Measurements from ENCODE around the gene CRB3.

DNA sequence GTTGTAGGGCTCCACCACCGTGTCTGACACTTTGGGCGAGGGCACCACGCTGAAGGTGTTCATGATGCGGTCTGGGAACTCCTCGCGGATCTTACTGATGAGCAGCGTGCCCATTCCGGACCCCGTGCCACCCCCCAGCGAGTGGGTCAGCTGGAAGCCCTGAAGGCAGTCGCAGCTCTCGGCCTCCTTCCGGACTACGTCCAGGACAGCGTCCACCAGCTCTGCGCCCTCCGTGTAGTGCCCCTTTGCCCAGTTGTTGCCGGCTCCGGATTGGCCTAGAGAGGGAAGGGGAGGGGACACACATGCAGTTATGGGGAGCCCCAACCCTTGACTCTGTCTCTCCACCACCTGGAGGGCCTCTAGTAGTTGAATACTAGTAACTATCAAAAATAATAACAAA, 31.9 kb downstream of the CRB3 start:
- TF ChIP-seq, protein P1, sequence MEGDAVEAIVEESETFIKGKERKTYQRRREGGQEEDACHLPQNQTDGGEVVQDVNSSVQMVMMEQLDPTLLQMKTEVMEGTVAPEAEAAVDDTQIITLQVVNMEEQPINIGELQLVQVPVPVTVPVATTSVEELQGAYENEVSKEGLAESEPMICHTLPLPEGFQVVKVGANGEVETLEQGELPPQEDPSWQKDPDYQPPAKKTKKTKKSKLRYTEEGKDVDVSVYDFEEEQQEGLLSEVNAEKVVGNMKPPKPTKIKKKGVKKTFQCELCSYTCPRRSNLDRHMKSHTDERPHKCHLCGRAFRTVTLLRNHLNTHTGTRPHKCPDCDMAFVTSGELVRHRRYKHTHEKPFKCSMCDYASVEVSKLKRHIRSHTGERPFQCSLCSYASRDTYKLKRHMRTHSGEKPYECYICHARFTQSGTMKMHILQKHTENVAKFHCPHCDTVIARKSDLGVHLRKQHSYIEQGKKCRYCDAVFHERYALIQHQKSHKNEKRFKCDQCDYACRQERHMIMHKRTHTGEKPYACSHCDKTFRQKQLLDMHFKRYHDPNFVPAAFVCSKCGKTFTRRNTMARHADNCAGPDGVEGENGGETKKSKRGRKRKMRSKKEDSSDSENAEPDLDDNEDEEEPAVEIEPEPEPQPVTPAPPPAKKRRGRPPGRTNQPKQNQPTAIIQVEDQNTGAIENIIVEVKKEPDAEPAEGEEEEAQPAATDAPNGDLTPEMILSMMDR (IDR thresholded peaks at IDR 0.05; ENCODE audit: low read length): no peak
- TF ChIP-seq EZH2 (optimal IDR thresholded peaks at IDR 0.05; ENCODE audit: low read depth, low read length): no peak
- no peak for TF ChIP-seq EZH2phosphoT487 (IDR thresholded peaks at IDR 0.05; ENCODE audit: low read length)

Measured in MM.1S (cell line).